ENCODE measurements around the gene SRI.
"Not testable (repeated sequence)": the region's sequence is repeated elsewhere in the genome, so short reads cannot be mapped to it uniquely, and the experiment has no call there.

SRI gene

DNA sequence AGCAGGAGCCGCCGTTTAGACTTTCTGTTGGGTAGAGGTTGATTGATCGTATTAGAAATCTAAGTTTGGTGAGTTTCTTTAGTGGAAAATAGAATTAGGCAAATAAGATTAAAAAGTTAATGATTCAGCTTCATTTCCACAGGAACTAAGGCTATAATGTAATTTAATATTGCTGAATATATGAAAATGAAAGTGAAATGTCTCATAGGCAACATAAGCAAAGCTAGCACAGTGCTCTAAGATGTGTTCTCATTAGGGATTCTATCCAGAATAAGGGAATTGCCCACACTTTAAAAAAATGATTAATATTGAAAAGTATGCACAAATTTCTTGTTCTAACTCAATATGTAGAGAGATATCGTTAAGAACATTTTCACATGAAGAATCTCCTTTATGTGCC is 47.0 kb downstream of the SRI start:
- DNase-seq = no peak

DNA sequence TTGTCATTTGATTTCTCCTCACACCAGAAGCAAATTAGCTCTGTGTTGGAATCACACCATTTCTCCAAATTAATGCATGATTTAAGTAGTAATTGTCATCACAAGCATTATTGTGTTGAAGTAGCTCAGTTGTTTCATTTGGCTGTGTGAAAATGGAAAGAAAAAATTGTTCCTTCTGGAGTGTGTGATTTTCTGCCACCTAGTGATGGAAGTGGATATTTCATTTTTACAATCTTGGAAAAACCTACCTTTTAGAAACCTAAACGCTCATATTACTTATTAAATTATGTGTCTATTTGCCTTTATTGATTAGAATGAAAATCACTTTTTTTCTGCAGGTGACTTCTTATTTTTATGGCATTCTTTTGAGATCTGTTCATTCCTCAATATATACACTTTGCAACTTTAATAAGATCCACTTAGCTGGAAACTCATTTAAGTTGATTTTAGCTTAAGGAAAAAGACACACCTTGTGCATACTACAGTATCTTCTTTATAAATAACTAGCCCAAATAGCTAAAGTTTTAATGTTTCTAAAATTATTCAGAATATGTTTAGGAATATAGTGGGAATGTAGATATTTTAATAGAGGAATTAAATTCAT is 50.0 kb downstream of the SRI start:
- peak; percentile 22 for DNase-seq

DNA sequence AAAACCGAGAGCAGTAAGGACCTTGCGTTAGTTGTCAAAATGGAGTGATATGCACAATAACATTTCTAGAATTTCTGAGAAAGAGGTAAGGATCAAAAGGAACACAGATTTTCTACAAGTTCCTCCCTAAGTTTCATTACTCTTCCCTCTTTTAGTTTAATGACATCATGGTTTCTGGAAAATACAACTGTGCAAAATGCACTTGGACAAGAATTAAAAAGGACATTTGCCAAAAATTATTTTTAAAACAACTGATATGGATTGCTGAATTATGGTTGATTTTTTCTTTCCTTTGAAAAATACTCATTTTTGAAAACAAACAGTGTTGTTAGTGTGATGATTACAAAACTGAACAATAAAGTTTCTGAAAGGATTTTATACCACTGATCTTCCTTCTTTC is 52.1 kb downstream of the SRI start:
- no peak for DNase-seq

DNA sequence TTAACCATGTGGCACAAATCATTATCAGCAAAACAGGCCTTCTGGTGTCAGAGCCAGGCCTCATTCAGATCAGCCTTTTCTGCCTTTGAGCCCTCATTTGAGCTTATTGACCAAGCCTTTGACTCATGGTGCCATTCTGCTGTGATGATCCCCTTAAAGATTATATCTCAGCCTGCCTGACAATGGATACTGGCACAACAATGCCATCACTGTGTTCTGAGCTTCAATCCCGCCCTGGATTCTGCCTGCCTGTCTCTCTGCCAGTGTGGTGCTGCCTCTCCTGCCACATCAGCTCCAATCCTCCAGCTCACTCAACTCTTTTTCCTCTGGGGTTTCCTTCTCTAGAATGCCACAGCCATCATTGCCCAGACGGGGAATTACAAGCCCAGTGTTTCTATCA is 52.6 kb downstream of the SRI start:
- no peak for DNase-seq

DNA sequence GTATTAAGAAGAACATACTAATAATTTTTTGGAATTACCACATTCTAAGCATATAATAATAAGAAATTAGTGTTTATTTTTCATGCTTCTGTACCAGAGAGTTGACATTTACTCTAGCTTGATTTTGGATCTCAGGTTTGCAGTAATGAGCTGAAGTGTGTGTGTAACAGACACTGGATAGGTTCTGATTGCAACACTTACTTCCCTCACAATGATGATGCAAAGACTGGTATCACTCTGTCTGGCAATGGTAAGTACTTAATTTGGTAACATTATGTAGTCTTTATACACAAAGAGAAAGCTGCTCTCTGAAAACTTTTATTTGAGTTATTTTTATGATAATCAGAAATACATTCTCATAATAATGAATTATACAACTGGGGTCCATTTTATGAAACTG is 54.1 kb downstream of the SRI start:
- no peak for DNase-seq

DNA sequence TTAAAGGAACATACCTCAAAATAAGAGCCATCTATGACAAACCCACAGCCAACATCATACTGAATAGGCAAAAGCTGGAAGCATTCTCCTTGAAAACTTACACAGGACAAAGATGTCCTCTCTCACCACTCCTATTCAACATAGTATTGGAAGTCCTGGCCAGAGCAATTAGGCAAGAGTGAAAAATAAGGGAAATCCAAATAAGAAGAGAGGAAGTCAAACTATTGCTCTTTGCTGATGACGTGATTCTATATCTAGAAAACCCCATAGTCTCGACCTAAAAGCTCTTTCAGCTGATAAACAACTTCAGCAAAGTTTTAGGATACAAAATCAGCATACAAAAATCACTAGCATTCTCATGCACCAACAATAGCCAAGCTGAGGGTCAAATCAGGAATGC is 60.1 kb downstream of the SRI start:
- not testable (repeated sequence) for DNase-seq

DNA sequence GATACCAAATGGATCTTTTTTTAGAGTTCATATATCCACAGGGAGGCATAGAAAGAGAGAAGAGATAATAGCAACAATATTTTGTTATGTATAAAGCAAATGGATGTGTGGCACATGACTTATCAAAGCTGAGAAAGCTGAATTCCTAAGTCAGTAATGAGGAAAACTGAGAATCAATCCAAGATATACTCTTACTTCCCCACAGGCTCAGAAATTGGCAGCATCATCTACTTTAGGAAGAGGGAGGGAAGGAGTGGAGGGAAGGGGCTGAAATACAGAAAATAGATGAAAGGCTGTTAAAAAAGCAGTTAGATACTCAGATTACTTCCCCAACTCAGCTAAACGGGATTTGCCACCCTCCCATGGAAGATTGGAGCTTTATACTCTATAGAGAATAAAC is 63.5 kb downstream of the SRI start:
- DNase-seq = no peak

DNA sequence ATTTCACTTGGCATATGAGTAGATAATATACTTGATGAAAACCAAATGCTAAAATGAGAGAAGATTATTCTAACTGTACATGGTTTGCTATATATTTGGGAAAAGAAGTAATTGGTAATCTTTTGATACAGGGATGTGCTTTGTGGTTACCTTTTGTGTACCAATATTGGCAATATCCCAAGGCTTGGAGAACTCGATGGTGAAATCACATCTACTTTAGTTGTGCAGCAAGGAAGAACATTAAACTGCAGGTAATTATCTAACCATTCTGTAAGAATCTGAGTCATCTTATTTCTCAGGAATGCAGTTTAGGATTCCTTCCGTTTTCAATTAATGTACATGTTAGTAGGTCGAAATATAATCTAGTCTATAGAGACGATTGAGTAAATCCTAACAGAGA is 64.1 kb downstream of the SRI start:
- DNase-seq = no peak

Data from fibroblast of skin of scalp (primary cell).